ENCODE data around the gene MAB21L3. TPM values are rescaled to one million over a fixed set of nuclear protein-coding genes. Genes with fewer than 3 reads are reported as not detected.

MAB21L3 gene
- total and polyA plus RNA-seq, 2 experiments from 2014 or later = 0.48 to 1.3 TPM

- Histone ChIP-seq H3K4me3 (no peak overlapping the region), H3K9me3 (ENCODE audit: low read depth) (no peaks in the 10 kb centered on the region), H3K27me3 (no peaks in the 10 kb centered on the region), H3K4me1 (ENCODE audit: low read depth) (peaks cover 29% of the 10 kb centered on the region), H3K27ac (no peak overlapping the region), H3K36me3 (no peaks in the 10 kb centered on the region)
- DNase-seq (ENCODE audit: low read depth in 1 of 2, low spot score in 1 of 2) = no peak
- TF ChIP-seq CTCF (IDR thresholded peaks at IDR 0.05; ENCODE audit: low read depth, low read length) = no peak
These were observed 3.8 kb upstream of the MAB21L3 start for GRCh38 chr1:116107371-116107770.

DNA sequence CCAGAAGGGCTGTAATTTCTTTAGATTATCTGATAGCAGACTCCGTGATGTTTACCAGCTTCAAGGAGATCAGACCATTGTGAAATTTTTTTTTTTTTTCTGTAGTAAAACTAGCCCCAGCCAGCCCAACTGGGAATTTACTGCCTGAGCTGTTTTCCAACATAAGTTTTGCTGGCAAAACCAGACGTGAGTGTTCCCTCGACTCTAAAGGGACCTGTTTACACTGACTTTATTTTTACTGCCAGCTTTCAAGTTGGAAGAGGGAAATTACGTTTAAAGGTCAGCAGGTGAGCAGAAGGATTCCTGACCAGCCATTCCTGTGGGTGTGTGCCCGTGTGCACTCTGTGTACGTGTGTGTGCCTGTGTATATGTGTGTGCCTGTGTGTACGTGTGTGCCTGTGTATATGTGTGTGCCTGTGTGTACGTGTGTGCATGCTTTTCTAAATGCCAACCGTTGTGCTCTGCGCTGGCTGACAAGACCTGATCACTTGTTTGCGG, 374 bp downstream of the MAB21L3 start:
- no peaks in the 10 kb centered on the region for H3K36me3 ChIP-seq
- H3K27ac ChIP-seq = peak overlapping the region; percentile 77
- H3K9me3 ChIP-seq (ENCODE audit: low read depth) = no peaks in the 10 kb centered on the region
- H3K27me3 ChIP-seq = no peaks in the 10 kb centered on the region
- no peak for DNase-seq (ENCODE audit: low read depth in 1 of 2, low spot score in 1 of 2)
- TF ChIP-seq CTCF (IDR thresholded peaks at IDR 0.05; ENCODE audit: low read depth, low read length) = no peak
- H3K4me1 ChIP-seq (ENCODE audit: low read depth) = peaks cover 44% of the 10 kb centered on the region
- H3K4me3 ChIP-seq = no peak overlapping the region

DNA sequence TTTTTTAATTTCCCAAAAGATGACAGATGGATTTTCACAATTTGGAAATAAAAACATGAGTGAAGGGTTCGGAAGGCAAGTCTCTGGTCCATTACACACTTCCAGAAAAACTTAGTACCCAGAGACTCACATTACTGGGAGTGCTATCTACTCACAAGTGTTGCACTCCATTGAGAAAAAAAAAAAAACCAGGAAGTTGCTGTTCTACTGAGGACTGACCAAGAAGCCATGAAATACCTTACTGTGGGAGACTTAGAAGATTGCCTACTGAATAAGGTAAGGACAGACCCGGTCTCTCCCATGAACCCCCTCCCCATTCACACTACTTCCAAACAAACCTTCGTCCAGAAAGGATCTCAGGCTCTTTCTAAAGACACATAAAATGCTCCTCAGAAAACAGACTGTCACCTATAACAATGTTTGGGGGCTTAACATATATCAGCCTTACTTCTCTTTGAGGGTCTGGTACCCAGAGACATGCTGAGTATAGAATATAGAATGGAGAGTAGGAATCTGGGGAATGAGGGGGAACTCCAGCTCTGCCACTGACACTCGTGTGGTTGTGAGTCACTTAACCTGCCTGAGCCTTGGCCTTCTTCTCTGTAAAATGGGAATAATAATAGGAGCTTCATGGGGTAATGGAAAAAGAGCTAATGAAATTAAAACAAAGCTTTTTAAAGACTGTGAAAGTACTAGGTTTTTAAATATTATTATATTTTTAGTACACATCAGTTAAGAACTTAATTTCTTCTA, 1.4 kb downstream of the MAB21L3 start:
- H3K4me1 ChIP-seq (ENCODE audit: low read depth) = peaks cover 49% of the 10 kb centered on the region
- H3K36me3 ChIP-seq = no peaks in the 10 kb centered on the region
- H3K9me3 ChIP-seq (ENCODE audit: low read depth) = no peaks in the 10 kb centered on the region
- TF ChIP-seq CTCF (IDR thresholded peaks at IDR 0.05; ENCODE audit: low read depth, low read length) = no peak
- DNase-seq (ENCODE audit: low read depth in 1 of 2, low spot score in 1 of 2) = no peak
- H3K27ac ChIP-seq = no peak overlapping the region
- H3K27me3 ChIP-seq = no peaks in the 10 kb centered on the region
- H3K4me3 ChIP-seq = no peak overlapping the region

DNA sequence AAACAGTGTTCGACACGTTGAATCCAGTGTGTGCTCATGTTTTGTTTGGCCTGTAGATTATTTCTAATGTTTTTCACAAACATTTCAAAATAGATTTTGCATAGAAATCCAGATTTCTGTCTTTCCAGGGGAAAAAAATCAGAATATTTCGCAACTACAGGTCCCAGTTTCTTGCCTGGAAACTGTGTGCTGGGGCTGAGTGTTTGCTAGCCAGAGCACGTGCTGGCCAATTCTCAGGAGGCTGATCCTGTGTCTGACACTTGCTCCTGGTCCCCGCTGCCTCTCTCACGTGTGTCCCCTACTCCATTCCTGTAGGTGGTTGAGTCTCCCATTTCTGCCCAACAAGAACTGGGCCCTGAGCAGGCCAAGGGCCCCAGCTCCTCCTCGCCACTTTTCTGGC, 2.4 kb downstream of the MAB21L3 start:
- Histone ChIP-seq H3K9me3 (ENCODE audit: low read depth) (no peaks in the 10 kb centered on the region), H3K4me1 (ENCODE audit: low read depth) (peaks cover 59% of the 10 kb centered on the region), H3K27me3 (no peaks in the 10 kb centered on the region), H3K4me3 (no peak overlapping the region), H3K36me3 (no peaks in the 10 kb centered on the region), H3K27ac (no peak overlapping the region)
- peak in 1 of 2 donors; percentile 16 for DNase-seq (ENCODE audit: low read depth in 1 of 2, low spot score in 1 of 2)
- no peak for TF ChIP-seq CTCF (IDR thresholded peaks at IDR 0.05; ENCODE audit: low read depth, low read length)

DNA sequence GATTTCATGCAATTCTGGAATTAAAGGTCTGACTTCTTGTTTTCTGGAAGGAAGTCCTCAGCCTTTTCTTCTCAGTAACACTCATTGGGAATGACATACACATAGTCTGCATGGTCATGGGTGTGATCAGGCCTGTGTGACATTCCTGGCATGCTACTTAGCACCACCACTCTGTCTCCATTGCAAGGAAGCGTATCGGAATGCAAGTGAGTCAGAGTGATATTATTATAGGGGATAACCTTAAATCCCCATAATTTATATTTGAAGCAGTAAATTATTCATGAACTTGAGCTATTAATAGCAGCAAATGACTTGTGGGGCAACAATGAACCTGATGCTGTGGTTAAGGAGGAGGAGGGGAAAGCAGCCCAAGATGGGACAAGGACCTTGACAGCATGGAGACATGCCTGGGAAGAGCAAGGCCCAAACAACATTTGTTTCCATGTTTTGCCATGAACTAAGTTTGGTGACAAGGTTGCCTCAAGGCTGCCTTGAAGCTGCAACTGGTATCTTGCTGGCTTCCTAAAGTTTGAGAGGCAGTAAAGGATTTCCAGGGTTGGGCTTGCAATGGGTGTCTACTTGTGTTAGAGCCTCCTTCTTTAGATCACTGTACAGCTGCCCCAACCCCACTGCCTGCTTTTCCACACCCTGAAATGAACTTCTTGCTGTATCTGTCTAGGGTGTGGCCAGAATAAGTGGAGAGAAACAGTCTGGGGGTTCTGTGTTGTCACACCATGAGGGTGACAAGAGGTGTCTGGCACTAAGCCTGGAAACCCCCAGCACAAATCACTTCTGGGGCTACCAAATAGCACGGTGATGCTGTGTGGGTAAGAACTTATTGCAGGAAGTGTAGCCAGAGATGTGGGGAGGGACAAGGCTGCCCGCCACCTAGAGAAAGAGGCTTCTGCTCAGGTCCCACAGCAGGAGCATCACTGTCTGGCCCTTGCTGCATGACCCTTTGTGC, 4.6 kb downstream of the MAB21L3 start:
- DNase-seq (ENCODE audit: low read depth in 1 of 2, low spot score in 1 of 2) = peak in 1 of 2 donors; percentile 13
- Histone ChIP-seq H3K27me3 (no peaks in the 10 kb centered on the region), H3K9me3 (ENCODE audit: low read depth) (no peaks in the 10 kb centered on the region), H3K4me3 (no peak overlapping the region), H3K36me3 (no peaks in the 10 kb centered on the region), H3K4me1 (ENCODE audit: low read depth) (peaks cover 52% of the 10 kb centered on the region), H3K27ac (no peak overlapping the region)
- TF ChIP-seq CTCF (IDR thresholded peaks at IDR 0.05; ENCODE audit: low read depth, low read length) = no peak

Data from cardiac muscle cell (in vitro differentiated cells and primary cell).